SU-DHL-6 (cell line): ENCODE results near the gene FAM3D.

ENCODE experiments used
- H2AFZ ChIP-seq: fragments of 200-600 bp; sonication (generic); 2 replicates; pipeline ENCODE4 v1.6.1; 2014; ENCODE audit warnings: low read depth, mild to moderate bottlenecking, moderate library complexity, mixed read lengths, antibody characterized with exemption, low read length; ENCODE audit not compliant: severe bottlenecking
- H3F3A ChIP-seq: fragments of 200-600 bp; shearing (Covaris generic); 2 replicates; pipeline ENCODE4 v1.6.0; 2016; ENCODE audit warnings: antibody characterized with exemption, mild to moderate bottlenecking; ENCODE audit not compliant: insufficient read depth
- H3K27ac ChIP-seq: fragments of 200-600 bp; sonication (generic); 2 replicates; pipeline ENCODE4 v1.5.1; 2016; ENCODE audit warnings: low read depth, mild to moderate bottlenecking, low read length, moderate library complexity, mixed read lengths
- H3K27me3 ChIP-seq: fragments of 200-600 bp; sonication (generic), shearing (Covaris generic); 2 replicates; pipeline ENCODE4 v1.6.0; 2014; ENCODE audit warnings: mild to moderate bottlenecking, low read length
- H3K36me3 ChIP-seq: fragments of 200-600 bp; sonication (generic); 2 replicates; pipeline ENCODE4 v1.6.1; 2014; ENCODE audit warnings: mild to moderate bottlenecking, low read length, mixed read lengths
- H3K4me2 ChIP-seq: fragments of 300-600, 200-600 bp; shearing (Covaris generic), sonication (generic); 2 replicates; pipeline ENCODE4 v1.6.0; 2014; ENCODE audit warnings: low read length, low read depth, mild to moderate bottlenecking; ENCODE audit not compliant: poor library complexity, severe bottlenecking
- H3K4me3 ChIP-seq: fragments of 200-600 bp; sonication (generic); 2 replicates; pipeline ENCODE4 v1.5.1; 2014; ENCODE audit warnings: antibody characterized with exemption, low read length, mild to moderate bottlenecking, mixed read lengths; ENCODE audit not compliant: insufficient read depth, poor library complexity, severe bottlenecking
- H3K79me2 ChIP-seq: fragments of 200-600 bp; sonication (generic); 2 replicates; pipeline ENCODE4 v1.6.1; 2014; ENCODE audit warnings: mild to moderate bottlenecking, low read length, moderate library complexity; ENCODE audit not compliant: insufficient read depth
- H3K9ac ChIP-seq: fragments of 200-600 bp; sonication (generic); 2 replicates; pipeline ENCODE4 v1.7.0; 2014; ENCODE audit warnings: mild to moderate bottlenecking, low read length
- H3K9me2 ChIP-seq: fragments of 200-600 bp; sonication (generic); replicated peaks from 2 replicates; pipeline ENCODE4 v1.6.1; 2014; ENCODE audit warnings: low read length; ENCODE audit not compliant: insufficient read depth
- H3K9me3 ChIP-seq: fragments of 200-600 bp; sonication (generic); 2 replicates; pipeline ENCODE4 v1.6.1; 2014; ENCODE audit warnings: low read length, mixed read lengths; ENCODE audit not compliant: insufficient read depth
- H4K20me1 ChIP-seq: fragments of 200-600 bp; sonication (generic); 2 replicates; pipeline ENCODE4 v1.6.1; 2014; ENCODE audit warnings: low read depth, mild to moderate bottlenecking, antibody characterized with exemption, low read length, moderate library complexity, mixed read lengths
- CTCF ChIP-seq: fragments of 200-600 bp; sonication (generic); IDR thresholded peaks from one replicate; pipeline ENCODE4 v1.5.1; 2017; ENCODE audit warnings: antibody characterized with exemption, mild to moderate bottlenecking, low read length, moderate library complexity; ENCODE audit not compliant: insufficient read depth, poor library complexity, severe bottlenecking
- EZH2phosphoT487 ChIP-seq: fragments of 200-600 bp; sonication (generic), shearing (Covaris generic); conservative IDR thresholded peaks from 2 replicates; pipeline ENCODE4 v1.6.1; 2018; ENCODE audit warnings: mild to moderate bottlenecking, antibody characterized with exemption, low read length, moderate library complexity, mixed read lengths

Gene FAM3D

GRCh38 chr3:58661836-58662420 is 4.6 kb downstream of the FAM3D start:
- H3K27me3 ChIP-seq, result no peaks in the 10 kb centered on the region
- no peak overlapping the region for H3K4me2 ChIP-seq
- no peaks in the 10 kb centered on the region for H3K9me3 ChIP-seq
- no peaks in the 10 kb centered on the region for H3F3A ChIP-seq
- no peak overlapping the region for H3K4me3 ChIP-seq
- no peak overlapping the region for H3K9ac ChIP-seq
- no peak overlapping the region for H2AFZ ChIP-seq
- H3K9me2 ChIP-seq, result no peaks in the 10 kb centered on the region
- no peak overlapping the region for H3K27ac ChIP-seq
- TF ChIP-seq CTCF, result no peak
- TF ChIP-seq EZH2phosphoT487, result no peak
- no peaks in the 10 kb centered on the region for H4K20me1 ChIP-seq
- H3K36me3 ChIP-seq, result no peaks in the 10 kb centered on the region
- no peaks in the 10 kb centered on the region for H3K79me2 ChIP-seq

DNA sequence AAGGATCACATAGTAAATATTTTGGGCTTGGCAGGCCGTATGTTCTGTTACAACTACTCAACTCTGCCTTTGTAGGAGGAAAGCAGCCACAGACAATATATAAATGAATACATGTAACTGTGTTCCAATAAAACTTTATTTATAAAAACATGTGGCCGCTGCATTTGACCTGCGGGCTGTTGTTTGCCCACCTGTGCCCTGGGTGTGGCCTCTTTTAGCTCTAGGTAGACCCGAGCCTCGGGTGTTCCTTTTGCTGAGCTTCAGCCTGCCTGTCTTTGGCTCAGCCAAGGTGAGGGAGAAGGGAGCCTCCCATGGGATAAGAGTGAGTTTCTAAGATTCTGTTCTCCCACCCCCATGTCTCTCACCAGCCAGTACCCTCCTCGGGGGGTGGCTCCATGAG is 5.6 kb downstream of the FAM3D start:
- Histone ChIP-seq H4K20me1 (no peaks in the 10 kb centered on the region), H3K9me2 (no peaks in the 10 kb centered on the region), H3K4me3 (no peak overlapping the region), H3K27me3 (no peaks in the 10 kb centered on the region), H3F3A (no peaks in the 10 kb centered on the region), H3K4me2 (no peak overlapping the region), H3K9ac (no peak overlapping the region), H2AFZ (no peak overlapping the region), H3K79me2 (no peaks in the 10 kb centered on the region), H3K9me3 (no peaks in the 10 kb centered on the region), H3K27ac (no peak overlapping the region), H3K36me3 (no peaks in the 10 kb centered on the region)
- TF ChIP-seq CTCF (no peak), EZH2phosphoT487 (no peak)

DNA sequence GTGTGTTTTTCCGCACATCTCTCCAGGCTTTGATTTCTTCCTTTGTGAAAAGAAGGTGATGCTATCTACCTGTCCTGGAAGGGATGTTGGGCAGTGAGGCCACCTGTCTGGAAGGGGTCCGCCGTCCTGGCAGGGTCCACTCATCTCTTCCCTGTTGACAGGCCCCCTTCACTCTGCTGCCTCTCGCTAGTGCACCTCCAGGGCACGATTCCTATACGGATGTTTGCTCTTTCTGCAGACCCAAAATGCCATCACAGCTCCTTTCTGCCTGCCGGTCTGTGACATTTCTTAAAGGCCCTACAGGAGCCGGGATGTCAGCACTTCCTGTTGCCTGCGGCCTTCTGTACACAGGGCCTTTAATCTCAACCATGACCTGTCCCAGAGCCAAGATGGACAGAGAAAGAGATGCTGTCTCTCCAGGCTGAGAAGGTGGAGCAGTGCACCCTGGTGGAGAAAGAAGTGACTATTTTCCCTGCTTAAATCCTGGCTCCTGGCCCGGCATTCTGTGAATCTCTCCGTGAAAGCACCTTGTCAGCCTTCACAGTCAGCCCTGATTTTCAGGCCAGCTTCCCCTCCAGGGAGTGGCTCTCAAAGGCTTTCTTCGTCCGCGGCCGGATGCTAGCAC is 7.4 kb downstream of the FAM3D start:
- Histone ChIP-seq H3K4me2 (no peak overlapping the region), H3K27ac (no peak overlapping the region), H3F3A (no peaks in the 10 kb centered on the region), H2AFZ (no peak overlapping the region), H3K79me2 (no peaks in the 10 kb centered on the region), H4K20me1 (no peaks in the 10 kb centered on the region), H3K36me3 (no peaks in the 10 kb centered on the region), H3K27me3 (no peaks in the 10 kb centered on the region), H3K9me3 (no peaks in the 10 kb centered on the region), H3K9ac (no peak overlapping the region), H3K9me2 (no peaks in the 10 kb centered on the region), H3K4me3 (no peak overlapping the region)
- TF ChIP-seq EZH2phosphoT487, result no peak
- no peak for TF ChIP-seq CTCF
